BE2C (cell line): ENCODE results near the gene ATG2A. TPM values are rescaled to one million over a fixed set of nuclear protein-coding genes. Genes with fewer than 3 reads are reported as not detected.
A peak's percentile ranks its signal among the peaks of the same experiment; 100 is the strongest.

Source experiments
- DNase-seq: peaks from one replicate; pipeline ENCODE4 v3.0.0-alpha.2; 2020
- H3K27me3 ChIP-seq: fragments of 250-450 bp; sonication (Bioruptor Pico); 2 replicates; pipeline ENCODE4 v1.5.1; 2020; ENCODE audit warnings: mild to moderate bottlenecking
- H3K36me3 ChIP-seq: fragments of 250-450 bp; sonication (Bioruptor Pico); 2 replicates; pipeline ENCODE4 v1.5.1; 2020; ENCODE audit warnings: mild to moderate bottlenecking
- H3K4me1 ChIP-seq: fragments of 250-450 bp; sonication (Bioruptor Pico); 2 replicates; pipeline ENCODE4 v1.5.1; 2020
- H3K4me3 ChIP-seq: 2 replicates; pipeline ENCODE4 v1.5.1; 2011; ENCODE audit warnings: low read depth, low read length
- H3K9me3 ChIP-seq: fragments of 250-450 bp; sonication (Bioruptor Pico); 2 replicates; pipeline ENCODE4 v1.5.1; 2020
- CTCF ChIP-seq: IDR thresholded peaks from 2 replicates; pipeline ENCODE4 v1.5.1; 2012; ENCODE audit warnings: mild to moderate bottlenecking, low read depth, low read length
- polyA plus RNA-seq: library from polyadenylated mRNA; unstranded; fragments of >200 nt; gene quantifications from one replicate; pipeline ENCODE4 v1.2.1, GENCODE V29; 2012; ENCODE audit warnings: low read depth, missing spikeins; ENCODE audit not compliant: insufficient read length, insufficient read depth

Gene ATG2A
- polyA plus RNA-seq = 19.9 TPM

- peak; percentile 95 for DNase-seq
- Histone ChIP-seq H3K36me3 (no peaks in the 10 kb centered on the region), H3K4me3 (peak within 1 kb of the TSS; percentile 66), H3K4me1 (no peaks in the 10 kb centered on the region), H3K9me3 (no peaks in the 10 kb centered on the region), H3K27me3 (no peaks in the 10 kb centered on the region)
- no peak for TF ChIP-seq CTCF
Measured at GRCh38 chr11:64916775-64917662, at the start of gene ATG2A. TSS of gene ATG2A (minus strand) at chr11:64917209. CDS start at chr11:64917135, 74 bp downstream.

GRCh38 chr11:64963072-64963631, 46.1 kb upstream of the ATG2A start:
- no peak for TF ChIP-seq CTCF
- Histone ChIP-seq H3K4me3 (no peak overlapping the region), H3K4me1 (no peaks in the 10 kb centered on the region), H3K36me3 (no peaks in the 10 kb centered on the region), H3K9me3 (no peaks in the 10 kb centered on the region), H3K27me3 (no peaks in the 10 kb centered on the region)
- DNase-seq = no peak

GRCh38 chr11:64960719-64961118, 43.7 kb upstream of the ATG2A start:
- no peak for TF ChIP-seq CTCF
- Histone ChIP-seq H3K4me1 (no peaks in the 10 kb centered on the region), H3K27me3 (no peaks in the 10 kb centered on the region), H3K4me3 (no peak overlapping the region), H3K9me3 (no peaks in the 10 kb centered on the region), H3K36me3 (no peaks in the 10 kb centered on the region)
- no peak for DNase-seq

- peaks cover 4% of the 10 kb centered on the region for H3K27me3 ChIP-seq
- no peak overlapping the region for H3K4me3 ChIP-seq
- H3K9me3 ChIP-seq = no peaks in the 10 kb centered on the region
- H3K4me1 ChIP-seq = no peaks in the 10 kb centered on the region
- DNase-seq = no peak
- no peak for TF ChIP-seq CTCF
- no peaks in the 10 kb centered on the region for H3K36me3 ChIP-seq
Measured at GRCh38 chr11:64959498-64959897, 42.5 kb upstream of the ATG2A start.

GRCh38 chr11:64954201-64954600, 37.2 kb upstream of the ATG2A start:
- H3K27me3 ChIP-seq = peaks cover 14% of the 10 kb centered on the region
- no peak overlapping the region for H3K4me3 ChIP-seq
- H3K36me3 ChIP-seq = no peaks in the 10 kb centered on the region
- no peaks in the 10 kb centered on the region for H3K4me1 ChIP-seq
- H3K9me3 ChIP-seq = no peaks in the 10 kb centered on the region
- no peak for TF ChIP-seq CTCF
- no peak for DNase-seq

GRCh38 chr11:64951529-64951928, 34.5 kb upstream of the ATG2A start:
- no peak for TF ChIP-seq CTCF
- Histone ChIP-seq H3K36me3 (no peaks in the 10 kb centered on the region), H3K4me1 (no peaks in the 10 kb centered on the region), H3K4me3 (no peak overlapping the region), H3K27me3 (peaks cover 14% of the 10 kb centered on the region), H3K9me3 (no peaks in the 10 kb centered on the region)
- no peak for DNase-seq
